GM12878 (cell line): ENCODE results near the gene MAFF. TPM values are rescaled to one million over a fixed set of nuclear protein-coding genes. Genes with fewer than 3 reads are reported as not detected.
"Not testable (repeated sequence)": the region's sequence is repeated elsewhere in the genome, so short reads cannot be mapped to it uniquely, and the experiment has no call there.

Experiments
- ATAC-seq: fragments of 200-7000 bp; cut with Tn5 transposase; 3 replicates; pipeline ENCODE4 v1.9.1; 2020; ENCODE audit warnings: mild to moderate bottlenecking, moderate library complexity
- BruUV-seq: library from RNA; stranded (reverse); fragments of 400-500 nt; replicated peaks from 2 replicates; lab custom pipeline; 2021; lab: Mats Ljungman, UMichigan
- CTCF ChIA-PET: fragments of 300-600 bp; sonication (Branson Sonifier 250); formaldehyde crosslinking; extraction: SDS; loops from one replicate; lab custom pipeline; 2021; ENCODE audit warnings: inconsistent platforms; lab: Yijun Ruan, JAX
- POLR2A ChIA-PET: fragments of 350-600 bp; formaldehyde crosslinking; extraction: SDS; loops from one replicate; lab custom pipeline; 2021; ENCODE audit warnings: inconsistent platforms; lab: Charles Lee
- RAD21 ChIA-PET: fragments of 300-600 bp; sonication (Branson Sonifier 250); formaldehyde crosslinking; loops from one replicate; lab custom pipeline; 2023; ENCODE audit warnings: antibody characterized with exemption; ENCODE audit not compliant: unreplicated experiment; lab: Charles Lee
- SMC1A ChIA-PET: fragments of 300-600 bp; sonication (Branson Sonifier 250); formaldehyde crosslinking; loops from one replicate; lab custom pipeline; 2023; ENCODE audit not compliant: unreplicated experiment, uncharacterized antibody; lab: Charles Lee
- DNase-seq: peaks from one replicate; pipeline ENCODE4 v3.0.0-alpha.2; 2011; ENCODE audit warnings: low read depth, low spot score
- FAIRE-seq: peaks from 3 replicates; lab custom pipeline; 2011; peaks lifted over from hg19 to GRCh38; lab: Jason Lieb, UNC
- H2AFZ ChIP-seq: 2 replicates; pipeline ENCODE4 v1.6.0; 2011; ENCODE audit warnings: low read depth, low read length, control low read depth; ENCODE audit not compliant: control insufficient read depth
- H3K27ac ChIP-seq: 2 replicates; pipeline ENCODE4 v1.5.1; 2011; ENCODE audit warnings: control low read depth; ENCODE audit not compliant: control insufficient read depth, insufficient read depth
- H3K27me3 ChIP-seq, 2 experiments: replicated peaks in 1 of 2; 2 replicates each; pipeline versions ENCODE4 v1.6.0 to v1.6.1; 2011; ENCODE audit warnings: low read length in 1 of 2; ENCODE audit not compliant: control insufficient read depth in 2 of 2, insufficient read depth in 2 of 2
- H3K36me3 ChIP-seq, 2 experiments: 2 replicates each; pipeline ENCODE4 v1.5.1; 2011; ENCODE audit warnings: low read length in 1 of 2; ENCODE audit not compliant: control insufficient read depth in 2 of 2, insufficient read depth in 2 of 2
- H3K4me1 ChIP-seq: 2 replicates; pipeline ENCODE4 v1.6.1; 2011; ENCODE audit warnings: mild to moderate bottlenecking, low read length, moderate library complexity, mixed read lengths; ENCODE audit not compliant: control insufficient read depth, insufficient read depth
- H3K4me2 ChIP-seq: 2 replicates; pipeline ENCODE4 v1.6.0; 2011; ENCODE audit warnings: control low read depth; ENCODE audit not compliant: control insufficient read depth, insufficient read depth
- H3K4me3 ChIP-seq: fragments of 200-600 bp; sonication (generic); 2 replicates; pipeline ENCODE4 v1.5.1; 2016
- H3K79me2 ChIP-seq: 2 replicates; pipeline ENCODE4 v1.6.0; 2011; ENCODE audit warnings: low read length; ENCODE audit not compliant: control insufficient read depth, insufficient read depth
- H3K9ac ChIP-seq: 2 replicates; pipeline ENCODE4 v1.8.0; 2011; ENCODE audit warnings: low read length, control low read depth, mixed read lengths; ENCODE audit not compliant: control insufficient read depth, insufficient read depth
- H3K9me3 ChIP-seq: replicated peaks from 3 replicates; pipeline ENCODE4 v1.5.1; 2011; ENCODE audit warnings: mild to moderate bottlenecking, low read length; ENCODE audit not compliant: control insufficient read depth, insufficient read depth
- H4K20me1 ChIP-seq: 2 replicates; pipeline ENCODE4 v1.6.0; 2011; ENCODE audit not compliant: control insufficient read depth, insufficient read depth
- CEBPB ChIP-seq, 2 experiments: fragments of 150-350 bp in 1 of 2; IDR thresholded peaks; 2 replicates each; pipeline ENCODE4 v1.6.1; 2012 to 2014; ENCODE audit warnings: low read depth in 2 of 2, low read length in 2 of 2, borderline replicate concordance in 1 of 2, inconsistent platforms in 1 of 2
- CHD1 ChIP-seq: IDR thresholded peaks from 2 replicates; pipeline ENCODE4 v1.6.1; 2012; ENCODE audit warnings: low read depth, low read length, improper control_type of control experiment
- POLR2A ChIP-seq: IDR thresholded peaks from 2 replicates; pipeline ENCODE4 v1.6.1; 2011; ENCODE audit warnings: low read depth, mild to moderate bottlenecking, low read length
- RAD51 ChIP-seq: fragments of 450-650 bp; IDR thresholded peaks from 2 replicates; pipeline ENCODE4 v1.6.1; 2016; ENCODE audit warnings: moderate library complexity, mild to moderate bottlenecking, inconsistent platforms
- RB1 ChIP-seq: fragments of 450-650 bp; formaldehyde crosslinking; IDR thresholded peaks from 2 replicates; pipeline ENCODE4 v1.6.1; 2017; ENCODE audit warnings: mild to moderate bottlenecking, borderline replicate concordance
- SIX5 ChIP-seq: IDR thresholded peaks from 2 replicates; pipeline ENCODE4 v1.6.1; 2011; ENCODE audit warnings: mild to moderate bottlenecking, low read depth, low read length, moderate library complexity; ENCODE audit not compliant: severe bottlenecking
- ZNF207 ChIP-seq: fragments of 450-650 bp; IDR thresholded peaks from 2 replicates; pipeline ENCODE4 v1.6.1; 2014; ENCODE audit warnings: antibody characterized with exemption, mild to moderate bottlenecking, borderline replicate concordance
- WGBS: methylation state at CpG from one replicate; pipeline ENCODE4 v1.1.6; 2016; ENCODE audit warnings: low lambda C conversion rate; ENCODE audit not compliant: insufficient replicate concordance, insufficient coverage; ENCODE audit errors: missing lambda C conversion rate; 5-methylcytosine and 5-hydroxymethylcytosine counted together
- in situ Hi-C: fragments of 300-500 bp; cut with MboI; formaldehyde crosslinking; loops from 9 replicates; pipeline ENCODE4 v1.14.3; 2018; ENCODE audit warnings: mixed read lengths
- intact Hi-C: fragments of 100-400 bp; cut with micrococcal nuclease; formaldehyde crosslinking; loops from one replicate; pipeline ENCODE4 v1.14.2; 2022; ENCODE audit not compliant: unreplicated experiment
- polyA plus RNA-seq, 11 experiments: library from polyadenylated mRNA; depleted of rRNA in 4 of 11; unstranded in 6 of 11; stranded (reverse) in 5 of 11; fragments of >200 nt; fragmentation: Nextera tagmentation in 4 of 11; fragmentation: Illumina TruSeq in 1 of 11; extraction: Ambion mirVana in 4 of 11; extraction: Trizol in 1 of 11; gene quantifications; 1 replicate in 1 of 11; 2 replicates in 10 of 11; pipeline versions ENCODE4 v1.2.1 to v1.2.3, GENCODE V29; 2011 to 2016; ENCODE audit warnings: inconsistent platforms in 2 of 11, missing spikeins in 2 of 11, low read depth in 1 of 11
- total RNA-seq, 4 experiments: library from RNA; depleted of rRNA in 3 of 4; stranded (reverse); fragments of >200 nt in 3 of 4; fragmentation: Illumina TruSeq in 1 of 4; extraction: Trizol in 1 of 4; gene quantifications; 2 replicates each; pipeline versions ENCODE4 v1.2.1 to v1.2.3, GENCODE V29; 2013 to 2021
- TF ChIP-seq, protein P1 (sequence below): fragments of 450-650 bp; IDR thresholded peaks from 2 replicates; pipeline ENCODE4 v1.6.1; 2017; ENCODE audit warnings: mild to moderate bottlenecking, moderate library complexity
- TF ChIP-seq, protein P2 (sequence below): IDR thresholded peaks from 2 replicates; pipeline ENCODE4 v1.6.1; 2011; ENCODE audit warnings: borderline replicate concordance, low read depth, mild to moderate bottlenecking, moderate library complexity, mixed read lengths, low read length; ENCODE audit not compliant: insufficient read depth; ENCODE audit errors: extremely low read length

MAFF gene
- total and polyA plus RNA-seq, 10 of the 15 experiments (the other 5 are each of a cell fraction or from before 2014, with no cell fraction given) = 0.22 to 2.3 (median 0.81) TPM; not detected in 1

DNA sequence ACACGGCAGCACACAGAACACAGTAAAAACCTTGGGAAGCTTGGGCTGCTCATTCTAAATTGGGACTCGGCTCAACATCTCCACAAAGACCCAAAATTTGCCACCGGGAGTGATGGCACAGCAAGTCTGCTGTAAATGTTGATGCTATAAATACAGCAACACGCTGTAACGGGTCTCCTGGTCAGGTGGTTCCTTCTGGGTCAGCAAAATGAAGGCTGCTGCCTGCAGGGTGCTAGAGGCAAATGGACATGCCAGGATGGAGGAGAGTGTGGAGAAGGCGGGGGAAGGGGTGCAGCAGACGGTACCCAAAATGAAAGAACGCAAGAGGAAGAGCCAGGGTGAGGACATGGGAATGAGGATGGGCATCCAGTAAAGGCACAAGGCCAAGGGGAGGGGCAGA lies 30.4 kb downstream of the MAFF start (continued):
- TF ChIP-seq CHD1 = no peak
- TF ChIP-seq, protein P1, sequence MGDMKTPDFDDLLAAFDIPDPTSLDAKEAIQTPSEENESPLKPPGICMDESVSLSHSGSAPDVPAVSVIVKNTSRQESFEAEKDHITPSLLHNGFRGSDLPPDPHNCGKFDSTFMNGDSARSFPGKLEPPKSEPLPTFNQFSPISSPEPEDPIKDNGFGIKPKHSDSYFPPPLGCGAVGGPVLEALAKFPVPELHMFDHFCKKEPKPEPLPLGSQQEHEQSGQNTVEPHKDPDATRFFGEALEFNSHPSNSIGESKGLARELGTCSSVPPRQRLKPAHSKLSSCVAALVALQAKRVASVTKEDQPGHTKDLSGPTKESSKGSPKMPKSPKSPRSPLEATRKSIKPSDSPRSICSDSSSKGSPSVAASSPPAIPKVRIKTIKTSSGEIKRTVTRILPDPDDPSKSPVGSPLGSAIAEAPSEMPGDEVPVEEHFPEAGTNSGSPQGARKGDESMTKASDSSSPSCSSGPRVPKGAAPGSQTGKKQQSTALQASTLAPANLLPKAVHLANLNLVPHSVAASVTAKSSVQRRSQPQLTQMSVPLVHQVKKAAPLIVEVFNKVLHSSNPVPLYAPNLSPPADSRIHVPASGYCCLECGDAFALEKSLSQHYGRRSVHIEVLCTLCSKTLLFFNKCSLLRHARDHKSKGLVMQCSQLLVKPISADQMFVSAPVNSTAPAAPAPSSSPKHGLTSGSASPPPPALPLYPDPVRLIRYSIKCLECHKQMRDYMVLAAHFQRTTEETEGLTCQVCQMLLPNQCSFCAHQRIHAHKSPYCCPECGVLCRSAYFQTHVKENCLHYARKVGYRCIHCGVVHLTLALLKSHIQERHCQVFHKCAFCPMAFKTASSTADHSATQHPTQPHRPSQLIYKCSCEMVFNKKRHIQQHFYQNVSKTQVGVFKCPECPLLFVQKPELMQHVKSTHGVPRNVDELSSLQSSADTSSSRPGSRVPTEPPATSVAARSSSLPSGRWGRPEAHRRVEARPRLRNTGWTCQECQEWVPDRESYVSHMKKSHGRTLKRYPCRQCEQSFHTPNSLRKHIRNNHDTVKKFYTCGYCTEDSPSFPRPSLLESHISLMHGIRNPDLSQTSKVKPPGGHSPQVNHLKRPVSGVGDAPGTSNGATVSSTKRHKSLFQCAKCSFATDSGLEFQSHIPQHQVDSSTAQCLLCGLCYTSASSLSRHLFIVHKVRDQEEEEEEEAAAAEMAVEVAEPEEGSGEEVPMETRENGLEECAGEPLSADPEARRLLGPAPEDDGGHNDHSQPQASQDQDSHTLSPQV = no peak
- TF ChIP-seq RAD51 = no peak
- no peak for TF ChIP-seq ZNF207
- no peak for TF ChIP-seq CEBPB (IDR thresholded peaks at IDR 0.05; ENCODE audit: borderline replicate concordance in 1 of 2, low read depth in 2 of 2, low read length in 2 of 2)

DNA sequence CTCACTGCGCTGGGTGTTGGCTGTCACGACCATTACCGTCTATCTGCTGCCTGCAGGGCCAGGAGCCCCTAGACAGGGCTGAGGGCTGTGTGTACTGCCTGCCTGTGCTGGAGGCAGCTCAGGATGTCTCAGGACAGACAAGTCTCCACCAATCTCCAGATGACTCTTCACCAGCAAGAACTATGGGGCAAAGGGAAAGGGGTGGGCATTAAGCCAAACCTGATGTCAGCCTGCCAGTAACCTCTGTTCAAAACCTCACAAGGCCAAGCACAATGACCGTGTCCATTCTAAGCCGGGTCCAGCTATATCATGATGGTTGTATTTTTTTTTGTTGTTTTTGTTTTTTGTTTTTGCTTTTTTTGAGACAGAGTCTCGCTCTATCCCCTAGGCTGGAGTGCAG lies 31.6 kb downstream of the MAFF start:
- Histone ChIP-seq H3K36me3 (peaks cover 3 to 4% of the 10 kb centered on the region in 2 experiments; a peak in 3 of 4 replicates), H3K4me3 (no peak overlapping the region), H3K4me2 (no peak overlapping the region), H3K27me3 (no peaks in the 10 kb centered on the region), H3K9me3 (no peaks in the 10 kb centered on the region), H3K4me1 (no peaks in the 10 kb centered on the region), H2AFZ (no peak overlapping the region), H4K20me1 (no peaks in the 10 kb centered on the region), H3K27ac (no peak overlapping the region), H3K9ac (no peak overlapping the region), H3K79me2 (no peaks in the 10 kb centered on the region)
- no peak for DNase-seq
- in situ Hi-C loops (no loop called here), intact Hi-C loops (no loop called here)
- TF ChIP-seq RB1 = no peak
- no peak for TF ChIP-seq SIX5
- TF ChIP-seq, protein P2, sequence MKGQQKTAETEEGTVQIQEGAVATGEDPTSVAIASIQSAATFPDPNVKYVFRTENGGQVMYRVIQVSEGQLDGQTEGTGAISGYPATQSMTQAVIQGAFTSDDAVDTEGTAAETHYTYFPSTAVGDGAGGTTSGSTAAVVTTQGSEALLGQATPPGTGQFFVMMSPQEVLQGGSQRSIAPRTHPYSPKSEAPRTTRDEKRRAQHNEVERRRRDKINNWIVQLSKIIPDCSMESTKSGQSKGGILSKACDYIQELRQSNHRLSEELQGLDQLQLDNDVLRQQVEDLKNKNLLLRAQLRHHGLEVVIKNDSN = no peak
- TF ChIP-seq POLR2A = no peak
- POLR2A ChIA-PET = no interaction called here
- no TSS peak for BruUV-seq
- SMC1A ChIA-PET = no interaction called here
- no peak for ATAC-seq
- WGBS = 100% methylated on average over 6 of the region's 6 CpGs
- CTCF ChIA-PET = no interaction called here
- FAIRE-seq = no peak
- RAD21 ChIA-PET = interaction anchor here (1.4 kb wide), 1 partner anchor 181 kb away, joined by 4 read pairs; no protein-coding TSS in a partner anchor

DNA sequence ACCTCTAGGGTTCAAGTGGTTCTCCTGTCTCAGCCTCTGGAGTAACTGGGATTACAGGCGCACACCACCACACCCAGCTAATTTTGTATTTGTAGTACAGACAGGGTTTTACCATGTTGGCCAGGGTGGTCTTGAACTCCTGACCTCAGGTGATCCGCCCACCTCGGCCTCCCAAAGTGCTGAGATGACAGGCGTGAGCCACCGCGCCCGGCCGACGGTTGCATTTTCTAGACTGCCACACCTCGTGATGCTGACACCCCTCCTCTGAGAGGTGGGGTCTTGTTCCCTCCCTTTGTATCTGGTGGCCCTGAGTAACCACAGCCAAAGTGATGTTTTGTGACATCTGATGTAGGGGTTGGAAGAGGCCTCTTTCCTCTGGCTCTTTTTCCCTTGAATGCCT lies 32.1 kb downstream of the MAFF start:
- DNase-seq, H3K9ac ChIP-seq, H3K27ac ChIP-seq, SMC1A ChIA-PET, H3K27me3 ChIP-seq, H3K4me2 ChIP-seq, ATAC-seq, in situ Hi-C loops, H2AFZ ChIP-seq, intact Hi-C loops, H3K4me3 ChIP-seq, H3K79me2 ChIP-seq, H4K20me1 ChIP-seq, BruUV-seq, H3K4me1 ChIP-seq, FAIRE-seq, CTCF ChIA-PET, H3K9me3 ChIP-seq, H3K36me3 ChIP-seq: not testable (repeated sequence)
- 96% methylated on average over 10 of the region's 10 CpGs for WGBS
- ChIA-PET POLR2A (interaction anchor here (0.5 kb wide), 1 partner anchor 57 kb away, joined by 3 read pairs; no protein-coding TSS in a partner anchor), RAD21 (interaction anchor here (1.4 kb wide), 1 partner anchor 181 kb away, joined by 4 read pairs; no protein-coding TSS in a partner anchor)
